WERI-Rb-1 (cell line): ENCODE measurements around the gene FBXL5.
"Not testable (repeated sequence)": the region's sequence is repeated elsewhere in the genome, so short reads cannot be mapped to it uniquely, and the experiment has no call there.

Experiments used
- DNase-seq: peaks from one replicate; pipeline ENCODE4 v3.0.0-alpha.2; 2020
- H3K27ac ChIP-seq: fragments of 250-450 bp; sonication (Bioruptor Pico); 2 replicates; pipeline ENCODE4 v1.5.1; 2020; ENCODE audit warnings: mild to moderate bottlenecking, moderate library complexity
- H3K27me3 ChIP-seq: fragments of 250-450 bp; sonication (Bioruptor Pico); 2 replicates; pipeline ENCODE4 v1.5.1; 2021; ENCODE audit warnings: mild to moderate bottlenecking, low read depth, moderate library complexity; ENCODE audit not compliant: insufficient read depth, severe bottlenecking
- H3K36me3 ChIP-seq: fragments of 250-450 bp; sonication (Bioruptor Pico); 2 replicates; pipeline ENCODE4 v1.5.1; 2020; ENCODE audit warnings: mild to moderate bottlenecking, moderate library complexity
- H3K4me3 ChIP-seq: 2 replicates; pipeline ENCODE4 v1.5.1; 2011; ENCODE audit warnings: low read depth, mild to moderate bottlenecking, control low read depth, low read length
- H3K9me3 ChIP-seq: fragments of 250-450 bp; sonication (Bioruptor Pico); 2 replicates; pipeline ENCODE4 v1.5.1; 2021; ENCODE audit warnings: mild to moderate bottlenecking, moderate library complexity; ENCODE audit not compliant: severe bottlenecking
- TF ChIP-seq, protein P1 (sequence below): IDR thresholded peaks from 2 replicates; pipeline ENCODE4 v1.5.1; 2011; ENCODE audit warnings: low read depth, mild to moderate bottlenecking, control low read depth, inconsistent platforms, low read length

FBXL5 gene

GRCh38 chr4:15649914-15650545 is 5.1 kb downstream of the FBXL5 start:
- TF ChIP-seq, protein P1, sequence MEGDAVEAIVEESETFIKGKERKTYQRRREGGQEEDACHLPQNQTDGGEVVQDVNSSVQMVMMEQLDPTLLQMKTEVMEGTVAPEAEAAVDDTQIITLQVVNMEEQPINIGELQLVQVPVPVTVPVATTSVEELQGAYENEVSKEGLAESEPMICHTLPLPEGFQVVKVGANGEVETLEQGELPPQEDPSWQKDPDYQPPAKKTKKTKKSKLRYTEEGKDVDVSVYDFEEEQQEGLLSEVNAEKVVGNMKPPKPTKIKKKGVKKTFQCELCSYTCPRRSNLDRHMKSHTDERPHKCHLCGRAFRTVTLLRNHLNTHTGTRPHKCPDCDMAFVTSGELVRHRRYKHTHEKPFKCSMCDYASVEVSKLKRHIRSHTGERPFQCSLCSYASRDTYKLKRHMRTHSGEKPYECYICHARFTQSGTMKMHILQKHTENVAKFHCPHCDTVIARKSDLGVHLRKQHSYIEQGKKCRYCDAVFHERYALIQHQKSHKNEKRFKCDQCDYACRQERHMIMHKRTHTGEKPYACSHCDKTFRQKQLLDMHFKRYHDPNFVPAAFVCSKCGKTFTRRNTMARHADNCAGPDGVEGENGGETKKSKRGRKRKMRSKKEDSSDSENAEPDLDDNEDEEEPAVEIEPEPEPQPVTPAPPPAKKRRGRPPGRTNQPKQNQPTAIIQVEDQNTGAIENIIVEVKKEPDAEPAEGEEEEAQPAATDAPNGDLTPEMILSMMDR: peak; percentile 79
- DNase-seq: peak; percentile 64
- Histone ChIP-seq H3K36me3 (no peaks in the 10 kb centered on the region), H3K9me3 (no peaks in the 10 kb centered on the region), H3K27me3 (no peaks in the 10 kb centered on the region), H3K27ac (peak overlapping the region; percentile 7; the same call in 1 of the 2 replicates), H3K4me3 (no peak overlapping the region)

- TF ChIP-seq, protein P1: no peak
- no peak overlapping the region for H3K27ac ChIP-seq
- DNase-seq: no peak
- no peak overlapping the region for H3K4me3 ChIP-seq
- no peaks in the 10 kb centered on the region for H3K9me3 ChIP-seq
- no peaks in the 10 kb centered on the region; the same call in 1 of the 2 replicates for H3K36me3 ChIP-seq
- no peaks in the 10 kb centered on the region for H3K27me3 ChIP-seq
Measured at GRCh38 chr4:15648600-15648999, 6.6 kb downstream of the FBXL5 start.

DNA sequence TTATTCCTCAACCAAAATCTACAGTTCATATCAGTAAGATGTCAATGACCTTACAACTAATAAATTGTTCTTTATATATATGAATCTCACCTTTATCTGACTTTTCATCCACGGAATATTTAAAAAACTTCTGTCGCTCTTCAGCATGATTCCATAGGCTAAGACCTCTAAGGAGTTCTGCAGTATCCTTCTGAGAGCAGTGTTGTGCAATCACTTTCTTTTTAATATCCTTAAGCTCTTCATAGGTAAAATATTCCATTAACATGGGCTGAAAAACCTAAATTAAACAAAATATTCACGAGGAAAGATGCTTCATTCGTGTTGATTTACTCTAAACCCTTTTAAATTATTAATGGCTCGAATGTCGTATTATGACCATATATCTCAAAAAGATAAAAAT is 16.7 kb downstream of the FBXL5 start:
- Histone ChIP-seq H3K27ac (no peak overlapping the region), H3K9me3 (no peaks in the 10 kb centered on the region), H3K4me3 (no peak overlapping the region), H3K36me3 (peaks cover 61% of the 10 kb centered on the region), H3K27me3 (no peaks in the 10 kb centered on the region)
- DNase-seq: no peak
- TF ChIP-seq, protein P1: no peak

DNA sequence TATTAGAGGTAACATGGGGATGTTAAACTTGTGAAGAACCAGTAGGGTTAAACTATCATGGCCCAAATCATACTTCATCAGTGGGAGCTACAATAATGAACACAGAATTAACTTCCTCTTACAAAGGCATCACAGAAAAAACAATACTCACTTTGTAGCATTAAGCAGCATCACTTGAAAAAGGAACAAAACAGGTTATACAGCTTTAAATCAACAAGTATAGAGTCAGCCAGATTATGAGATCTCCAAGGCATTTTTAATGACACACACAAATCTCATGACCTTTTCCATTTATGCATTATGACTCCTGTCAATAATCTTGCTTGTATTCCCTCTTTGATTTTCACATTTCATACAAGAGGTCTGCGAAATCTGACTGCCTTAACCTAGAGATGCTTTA is 18.3 kb downstream of the FBXL5 start:
- no peak overlapping the region for H3K27ac ChIP-seq
- H3K36me3 ChIP-seq: peaks cover 74% of the 10 kb centered on the region

GRCh38 chr4:15617407-15617806 is 37.8 kb downstream of the FBXL5 start:
- not testable (repeated sequence) for H3K27ac ChIP-seq, DNase-seq, H3K4me3 ChIP-seq, H3K9me3 ChIP-seq, H3K27me3 ChIP-seq
- peaks cover 49% of the 10 kb centered on the region for H3K36me3 ChIP-seq

More for the DNA sequence above, 18.3 kb downstream of the FBXL5 start:
- no peak for DNase-seq
- Histone ChIP-seq H3K4me3 (no peak overlapping the region), H3K9me3 (no peaks in the 10 kb centered on the region), H3K27me3 (no peaks in the 10 kb centered on the region)
- TF ChIP-seq, protein P1: no peak

DNA sequence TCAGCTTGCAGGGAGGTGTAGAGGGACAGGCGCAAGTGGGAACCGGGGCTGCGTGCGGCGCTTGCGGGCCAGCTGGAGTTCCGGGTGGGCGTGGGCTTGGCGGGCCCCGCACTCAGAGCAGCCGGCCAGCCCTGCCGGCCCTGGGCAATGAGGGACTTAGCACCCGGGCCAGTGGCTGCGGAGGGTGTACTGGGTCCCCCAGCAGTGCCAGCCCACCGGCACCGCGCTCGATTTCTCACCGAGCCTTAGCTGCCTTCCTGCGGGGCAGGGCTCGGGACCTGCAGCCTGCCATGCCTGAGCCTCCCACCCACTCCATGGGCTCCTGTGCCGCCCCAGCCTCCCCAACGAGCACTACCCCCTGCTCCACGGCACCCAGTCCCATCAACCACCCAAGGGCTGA is 40.3 kb downstream of the FBXL5 start:
- H3K36me3 ChIP-seq: peaks cover 38% of the 10 kb centered on the region
- H3K4me3 ChIP-seq, H3K27me3 ChIP-seq, DNase-seq, H3K27ac ChIP-seq, H3K9me3 ChIP-seq: not testable (repeated sequence)

DNA sequence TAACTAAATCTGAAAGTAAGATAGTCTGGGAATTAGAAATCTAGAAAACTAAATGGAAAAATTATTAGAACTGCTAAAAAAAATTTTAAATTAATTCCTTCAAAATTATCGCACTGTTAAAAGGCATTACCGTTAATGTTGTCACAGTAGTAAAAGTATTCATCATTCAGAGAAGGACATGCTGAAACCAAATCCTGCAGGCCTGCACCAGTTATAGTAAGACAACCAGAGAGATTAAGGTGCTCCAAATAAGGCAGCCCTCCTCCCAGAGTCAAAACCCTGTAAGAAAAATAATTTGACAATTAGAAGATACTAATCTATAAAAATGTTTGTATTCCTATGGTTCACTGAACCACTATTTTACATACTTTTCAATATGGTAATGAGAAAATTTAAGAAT is 43.0 kb downstream of the FBXL5 start:
- Histone ChIP-seq H3K36me3 (peaks cover 31% of the 10 kb centered on the region), H3K27ac (no peak overlapping the region), H3K27me3 (no peaks in the 10 kb centered on the region), H3K4me3 (no peak overlapping the region), H3K9me3 (no peaks in the 10 kb centered on the region)
- DNase-seq: no peak
- TF ChIP-seq, protein P1: no peak
